Ishikawa (cell line): ENCODE results near the gene RTKN.

ENCODE experiments used
- CEBPB ChIP-seq: IDR thresholded peaks from 2 replicates; pipeline ENCODE4 v1.6.1; 2012
- EGR1 ChIP-seq: IDR thresholded peaks from 2 replicates; pipeline ENCODE4 v1.6.1; 2012
- EP300 ChIP-seq: IDR thresholded peaks from 2 replicates; pipeline ENCODE4 v1.6.1; 2012; ENCODE audit warnings: borderline replicate concordance
- FOXM1 ChIP-seq: IDR thresholded peaks from 2 replicates; pipeline ENCODE4 v1.6.1; 2012; ENCODE audit warnings: low read depth, borderline replicate concordance
- NFIC ChIP-seq: IDR thresholded peaks from 2 replicates; pipeline ENCODE4 v1.6.1; 2012
- RAD21 ChIP-seq: IDR thresholded peaks from 2 replicates; pipeline ENCODE4 v1.6.1; 2012; ENCODE audit warnings: low read depth
- TAF1 ChIP-seq: IDR thresholded peaks from 2 replicates; pipeline ENCODE4 v1.6.1; 2012; ENCODE audit warnings: low read depth, mild to moderate bottlenecking
- TEAD4 ChIP-seq: IDR thresholded peaks from 2 replicates; pipeline ENCODE4 v1.6.1; 2012
- YY1 ChIP-seq: IDR thresholded peaks from 2 replicates; pipeline ENCODE4 v1.6.1; 2012; ENCODE audit warnings: low read depth
- ZBTB7A ChIP-seq: IDR thresholded peaks from 2 replicates; pipeline ENCODE4 v1.6.1; 2012; ENCODE audit warnings: low read depth
- TF ChIP-seq, protein P1 (sequence below): IDR thresholded peaks from 2 replicates; pipeline ENCODE4 v1.6.1; 2012; ENCODE audit warnings: low read depth, mild to moderate bottlenecking
- TF ChIP-seq, protein P2 (sequence below): IDR thresholded peaks from 2 replicates; pipeline ENCODE4 v1.6.1; 2012
- TF ChIP-seq, protein P3 (sequence below): IDR thresholded peaks from 2 replicates; pipeline ENCODE4 v1.6.1; 2012

DNA sequence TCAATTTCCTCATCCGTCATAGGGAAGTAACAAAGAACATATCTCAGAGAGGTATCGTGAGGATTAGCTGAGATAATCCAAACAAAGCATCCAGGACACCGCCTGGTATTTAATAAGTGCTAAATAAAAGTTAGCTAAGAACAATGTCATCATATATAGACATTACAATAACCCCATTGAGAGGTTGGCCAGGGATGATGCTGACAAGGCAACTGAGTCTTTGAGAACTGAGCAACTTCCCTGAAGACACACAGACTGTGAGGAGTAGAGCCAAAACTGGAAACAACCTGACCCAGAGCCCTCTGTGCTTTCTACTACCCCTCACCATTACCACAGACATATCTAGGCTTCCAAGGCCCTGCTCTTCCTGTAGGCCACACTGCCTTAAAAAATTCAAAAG lies 60.0 kb downstream of the RTKN start:
- TF ChIP-seq, protein P1, sequence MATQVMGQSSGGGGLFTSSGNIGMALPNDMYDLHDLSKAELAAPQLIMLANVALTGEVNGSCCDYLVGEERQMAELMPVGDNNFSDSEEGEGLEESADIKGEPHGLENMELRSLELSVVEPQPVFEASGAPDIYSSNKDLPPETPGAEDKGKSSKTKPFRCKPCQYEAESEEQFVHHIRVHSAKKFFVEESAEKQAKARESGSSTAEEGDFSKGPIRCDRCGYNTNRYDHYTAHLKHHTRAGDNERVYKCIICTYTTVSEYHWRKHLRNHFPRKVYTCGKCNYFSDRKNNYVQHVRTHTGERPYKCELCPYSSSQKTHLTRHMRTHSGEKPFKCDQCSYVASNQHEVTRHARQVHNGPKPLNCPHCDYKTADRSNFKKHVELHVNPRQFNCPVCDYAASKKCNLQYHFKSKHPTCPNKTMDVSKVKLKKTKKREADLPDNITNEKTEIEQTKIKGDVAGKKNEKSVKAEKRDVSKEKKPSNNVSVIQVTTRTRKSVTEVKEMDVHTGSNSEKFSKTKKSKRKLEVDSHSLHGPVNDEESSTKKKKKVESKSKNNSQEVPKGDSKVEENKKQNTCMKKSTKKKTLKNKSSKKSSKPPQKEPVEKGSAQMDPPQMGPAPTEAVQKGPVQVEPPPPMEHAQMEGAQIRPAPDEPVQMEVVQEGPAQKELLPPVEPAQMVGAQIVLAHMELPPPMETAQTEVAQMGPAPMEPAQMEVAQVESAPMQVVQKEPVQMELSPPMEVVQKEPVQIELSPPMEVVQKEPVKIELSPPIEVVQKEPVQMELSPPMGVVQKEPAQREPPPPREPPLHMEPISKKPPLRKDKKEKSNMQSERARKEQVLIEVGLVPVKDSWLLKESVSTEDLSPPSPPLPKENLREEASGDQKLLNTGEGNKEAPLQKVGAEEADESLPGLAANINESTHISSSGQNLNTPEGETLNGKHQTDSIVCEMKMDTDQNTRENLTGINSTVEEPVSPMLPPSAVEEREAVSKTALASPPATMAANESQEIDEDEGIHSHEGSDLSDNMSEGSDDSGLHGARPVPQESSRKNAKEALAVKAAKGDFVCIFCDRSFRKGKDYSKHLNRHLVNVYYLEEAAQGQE, result no peak
- TF ChIP-seq EGR1 (no peak), RAD21 (no peak), YY1 (no peak), TAF1 (no peak), TEAD4 (no peak), EP300 (no peak), CEBPB (no peak), ZBTB7A (no peak), FOXM1 (no peak), NFIC (no peak)
- TF ChIP-seq, protein P2, sequence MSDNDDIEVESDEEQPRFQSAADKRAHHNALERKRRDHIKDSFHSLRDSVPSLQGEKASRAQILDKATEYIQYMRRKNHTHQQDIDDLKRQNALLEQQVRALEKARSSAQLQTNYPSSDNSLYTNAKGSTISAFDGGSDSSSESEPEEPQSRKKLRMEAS, result no peak
- TF ChIP-seq, protein P3, sequence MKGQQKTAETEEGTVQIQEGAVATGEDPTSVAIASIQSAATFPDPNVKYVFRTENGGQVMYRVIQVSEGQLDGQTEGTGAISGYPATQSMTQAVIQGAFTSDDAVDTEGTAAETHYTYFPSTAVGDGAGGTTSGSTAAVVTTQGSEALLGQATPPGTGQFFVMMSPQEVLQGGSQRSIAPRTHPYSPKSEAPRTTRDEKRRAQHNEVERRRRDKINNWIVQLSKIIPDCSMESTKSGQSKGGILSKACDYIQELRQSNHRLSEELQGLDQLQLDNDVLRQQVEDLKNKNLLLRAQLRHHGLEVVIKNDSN, result no peak
